Upper lobe of right lung (tissue), 1 donor: ENCODE measurements around the gene RNF20. TPM values are rescaled to one million over a fixed set of nuclear protein-coding genes. Genes with fewer than 3 reads are reported as not detected.
A peak's percentile ranks its signal among the peaks of the same experiment; 100 is the strongest.
"Not testable (repeated sequence)": the region's sequence is repeated elsewhere in the genome, so short reads cannot be mapped to it uniquely, and the experiment has no call there.

Source experiments
- ATAC-seq: fragments of 200-7000 bp; cut with Tn5 transposase; one replicate; pipeline ENCODE4 v1.9.1; 2020; ENCODE audit warnings: mild to moderate bottlenecking, moderate library complexity
- DNase-seq: peaks from one replicate; pipeline ENCODE4 v3.0.0-alpha.2; 2020
- H3K27ac ChIP-seq: fragments of 200-600 bp; one replicate; pipeline ENCODE4 v1.8.0; 2022
- H3K27me3 ChIP-seq: fragments of 200-600 bp; one replicate; pipeline ENCODE4 v1.8.0; 2022; ENCODE audit warnings: mild to moderate bottlenecking
- H3K36me3 ChIP-seq: fragments of 200-600 bp; one replicate; pipeline ENCODE4 v1.8.0; 2022
- H3K4me1 ChIP-seq: fragments of 200-600 bp; one replicate; pipeline ENCODE4 v1.8.0; 2022
- H3K4me3 ChIP-seq: fragments of 200-600 bp; one replicate; pipeline ENCODE4 v1.8.0; 2022; ENCODE audit warnings: mild to moderate bottlenecking
- H3K9me3 ChIP-seq: fragments of 200-600 bp; one replicate; pipeline ENCODE4 v1.8.0; 2022
- intact Hi-C: fragments of 100-400 bp; cut with DNase I; formaldehyde crosslinking; loops from one replicate; pipeline ENCODE4 v1.11.0; 2022
- total RNA-seq: library from RNA; stranded (reverse); fragmentation: NEBNext Ultra II Directional; extraction: Animal tissue kit (Norgen Biotek cat#: 25700); gene quantifications from one replicate; pipeline ENCODE4 v1.2.1, GENCODE V29; 2021
- TF ChIP-seq, protein P1 (sequence below): fragments of 200-600 bp; IDR thresholded peaks from one replicate; pipeline ENCODE4 v1.8.0; 2022; ENCODE audit warnings: antibody characterized with exemption
- donor health status: DM: no; HTN: yes; CAD: no; lungs with severe emphysema.

Gene RNF20
- total RNA-seq, 1 donor from 2014 or later: 48.1 TPM

GRCh38 chr9:101536938-101537337 lies 3.3 kb downstream of the RNF20 start:
- peaks cover 12% of the 10 kb centered on the region for H3K4me1 ChIP-seq
- ATAC-seq (no peak), DNase-seq (no peak)
- TF ChIP-seq, protein P1, sequence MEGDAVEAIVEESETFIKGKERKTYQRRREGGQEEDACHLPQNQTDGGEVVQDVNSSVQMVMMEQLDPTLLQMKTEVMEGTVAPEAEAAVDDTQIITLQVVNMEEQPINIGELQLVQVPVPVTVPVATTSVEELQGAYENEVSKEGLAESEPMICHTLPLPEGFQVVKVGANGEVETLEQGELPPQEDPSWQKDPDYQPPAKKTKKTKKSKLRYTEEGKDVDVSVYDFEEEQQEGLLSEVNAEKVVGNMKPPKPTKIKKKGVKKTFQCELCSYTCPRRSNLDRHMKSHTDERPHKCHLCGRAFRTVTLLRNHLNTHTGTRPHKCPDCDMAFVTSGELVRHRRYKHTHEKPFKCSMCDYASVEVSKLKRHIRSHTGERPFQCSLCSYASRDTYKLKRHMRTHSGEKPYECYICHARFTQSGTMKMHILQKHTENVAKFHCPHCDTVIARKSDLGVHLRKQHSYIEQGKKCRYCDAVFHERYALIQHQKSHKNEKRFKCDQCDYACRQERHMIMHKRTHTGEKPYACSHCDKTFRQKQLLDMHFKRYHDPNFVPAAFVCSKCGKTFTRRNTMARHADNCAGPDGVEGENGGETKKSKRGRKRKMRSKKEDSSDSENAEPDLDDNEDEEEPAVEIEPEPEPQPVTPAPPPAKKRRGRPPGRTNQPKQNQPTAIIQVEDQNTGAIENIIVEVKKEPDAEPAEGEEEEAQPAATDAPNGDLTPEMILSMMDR: no peak
- H3K4me3 ChIP-seq: no peak overlapping the region
- H3K9me3 ChIP-seq: no peaks in the 10 kb centered on the region
- H3K27ac ChIP-seq: no peak overlapping the region
- peaks cover 45% of the 10 kb centered on the region for H3K36me3 ChIP-seq
- no peaks in the 10 kb centered on the region for H3K27me3 ChIP-seq
- intact Hi-C loops: no loop called here

DNA sequence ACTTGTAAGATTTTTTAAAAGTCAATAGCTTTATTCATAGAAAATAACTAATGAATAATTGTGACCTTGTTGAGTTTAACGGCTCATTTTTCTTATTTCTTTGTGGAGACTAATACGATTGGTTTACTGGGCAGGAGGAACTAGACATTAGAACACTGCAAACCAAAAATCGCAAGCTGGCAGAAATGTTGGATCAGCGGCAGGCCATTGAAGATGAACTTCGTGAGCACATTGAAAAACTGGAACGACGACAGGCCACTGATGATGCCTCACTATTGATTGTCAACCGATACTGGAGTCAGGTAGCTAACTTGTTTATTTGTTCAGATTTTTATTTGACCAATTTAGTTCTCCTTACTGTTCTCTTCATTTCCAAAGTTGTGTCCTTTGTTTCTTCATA lies 6.4 kb downstream of the RNF20 start:
- TF ChIP-seq, protein P1: no peak
- Histone ChIP-seq H3K4me3 (no peak overlapping the region), H3K36me3 (peaks cover 66% of the 10 kb centered on the region), H3K9me3 (no peaks in the 10 kb centered on the region), H3K4me1 (peaks cover 7% of the 10 kb centered on the region), H3K27me3 (no peaks in the 10 kb centered on the region), H3K27ac (no peak overlapping the region)
- intact Hi-C loops: no loop called here
- ATAC-seq: no peak
- DNase-seq: no peak

- intact Hi-C loops: no loop called here
- H3K4me3 ChIP-seq: no peak overlapping the region
- no peaks in the 10 kb centered on the region for H3K4me1 ChIP-seq
- H3K36me3 ChIP-seq: peaks cover 79% of the 10 kb centered on the region
- no peaks in the 10 kb centered on the region for H3K27me3 ChIP-seq
- no peak for DNase-seq
- no peak overlapping the region for H3K27ac ChIP-seq
- ATAC-seq: no peak
- no peaks in the 10 kb centered on the region for H3K9me3 ChIP-seq
- TF ChIP-seq, protein P1: no peak
Observed at GRCh38 chr9:101543098-101543735, 9.6 kb downstream of the RNF20 start.

DNA sequence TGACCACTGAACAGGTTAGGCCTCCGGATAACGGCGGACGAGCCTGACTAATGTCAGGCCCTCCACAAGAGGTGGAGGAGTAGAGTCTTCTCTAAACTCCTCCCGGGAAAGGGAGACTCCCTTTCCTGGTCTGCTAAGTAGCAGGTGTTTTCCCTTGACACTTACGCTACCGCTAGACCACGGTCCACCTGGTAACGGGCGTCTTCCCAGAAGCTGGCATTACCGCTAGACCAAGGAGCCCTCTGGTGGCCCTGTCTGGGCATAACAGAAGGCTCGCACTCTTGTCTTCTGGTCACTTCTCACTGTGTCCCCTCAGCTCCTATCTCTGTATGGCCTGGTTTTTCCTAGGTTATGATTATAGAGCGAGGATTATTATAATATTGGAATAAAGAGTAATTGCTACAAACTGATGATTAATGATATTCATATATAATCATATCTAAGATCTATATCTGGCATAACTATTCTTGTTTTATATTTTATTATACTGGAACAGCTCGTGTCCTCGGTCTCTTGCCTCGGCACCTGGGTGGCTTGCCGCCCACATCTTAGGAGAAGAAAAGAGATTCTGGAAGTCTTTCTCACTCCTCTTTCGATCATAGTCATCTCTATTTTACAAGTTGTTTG lies 15.9 kb downstream of the RNF20 start:
- peaks cover 98% of the 10 kb centered on the region for H3K36me3 ChIP-seq
- TF ChIP-seq, protein P1: peak; percentile 27

GRCh38 chr9:101561740-101562139 lies 28.1 kb downstream of the RNF20 start:
- Histone ChIP-seq H3K9me3 (no peaks in the 10 kb centered on the region), H3K36me3 (peaks cover 92% of the 10 kb centered on the region), H3K27ac (no peak overlapping the region), H3K4me3 (no peak overlapping the region), H3K4me1 (no peaks in the 10 kb centered on the region), H3K27me3 (no peaks in the 10 kb centered on the region)
- DNase-seq (no peak), ATAC-seq (no peak)
- TF ChIP-seq, protein P1: no peak
- intact Hi-C loops: no loop called here

More for the DNA sequence above, 15.9 kb downstream of the RNF20 start:
- ATAC-seq, H3K4me3 ChIP-seq, H3K27ac ChIP-seq, H3K27me3 ChIP-seq, H3K4me1 ChIP-seq, intact Hi-C loops, DNase-seq, H3K9me3 ChIP-seq: not testable (repeated sequence)
